K562 (cell line): ENCODE data around the gene RAPSN. TPM values are rescaled to one million over a fixed set of nuclear protein-coding genes. Genes with fewer than 3 reads are reported as not detected.
A peak's percentile ranks its signal among the peaks of the same experiment; 100 is the strongest.

Experiments
- ATF7 ChIP-seq: fragments of 450-650 bp; IDR thresholded peaks from 2 replicates; pipeline ENCODE4 v1.7.1; 2014; ENCODE audit warnings: mild to moderate bottlenecking, moderate library complexity
- BRF1 ChIP-seq: IDR thresholded peaks from 3 replicates; pipeline ENCODE4 v1.6.1; 2011; ENCODE audit warnings: borderline replicate concordance, mild to moderate bottlenecking; ENCODE audit not compliant: insufficient read length; ENCODE audit errors: extremely low read depth
- CXXC5 ChIP-seq: fragments of 250-450 bp; sonication (Bioruptor Pico); IDR thresholded peaks from 2 replicates; pipeline ENCODE4 v1.8.0; 2022; ENCODE audit warnings: inconsistent platforms, mild to moderate bottlenecking, moderate library complexity
- DDX20 ChIP-seq: fragments of 450-650 bp; IDR thresholded peaks from 2 replicates; pipeline ENCODE4 v1.6.1; 2016; ENCODE audit warnings: missing genetic modification characterization, low read depth, mild to moderate bottlenecking, missing compliant biosample characterization, moderate library complexity
- GTF2F1 ChIP-seq: IDR thresholded peaks from 2 replicates; pipeline ENCODE4 v1.6.1; 2011; ENCODE audit warnings: low read depth, low read length, improper control_type of control experiment
- MAZ ChIP-seq, 2 experiments: fragments of 450-650 bp in 1 of 2; sonication (generic) in 1 of 2; formaldehyde crosslinking; IDR thresholded peaks in 1 of 2; conservative IDR thresholded peaks in 1 of 2; 2 replicates each; pipeline versions ENCODE4 v1.4.0 to v1.5.0; 2020; ENCODE audit warnings: mild to moderate bottlenecking in 1 of 2, missing genetic modification reagents in 1 of 2
- MYC ChIP-seq, 2 experiments: fragments of 250-450 bp in 1 of 2; sonication (Bioruptor Pico) in 1 of 2; IDR thresholded peaks; 2 replicates each; pipeline versions ENCODE4 v1.5.1 to v1.6.1; 2012 to 2021; ENCODE audit warnings: low read depth in 2 of 2, borderline replicate concordance in 1 of 2, improper control_type of control experiment in 1 of 2, low read length in 1 of 2, mild to moderate bottlenecking in 1 of 2, moderate library complexity in 1 of 2
- POLR2A ChIP-seq: fragments of 450-650 bp; conservative IDR thresholded peaks from 2 replicates; pipeline ENCODE4 v1.6.1; 2016
- RBM15 ChIP-seq: fragments of 200-400 bp; formaldehyde crosslinking; IDR thresholded peaks from 2 replicates; pipeline ENCODE4 v1.6.1; 2018; ENCODE audit warnings: mild to moderate bottlenecking, low read length, moderate library complexity; ENCODE audit not compliant: insufficient read depth
- TBP ChIP-seq: optimal IDR thresholded peaks from 2 replicates; pipeline ENCODE3; 2011; ENCODE audit warnings: low read depth, low read length, improper control_type of control experiment
- TFE3 ChIP-seq: fragments of 450-650 bp; formaldehyde crosslinking; IDR thresholded peaks from 2 replicates; pipeline ENCODE4 v1.4.0; 2020; ENCODE audit warnings: mild to moderate bottlenecking, mixed read lengths
- TSC22D4 ChIP-seq: fragments of 450-650 bp; IDR thresholded peaks from 2 replicates; pipeline ENCODE4 v1.6.1; 2016; ENCODE audit warnings: missing genetic modification characterization, missing biosample characterization, control low read depth
- XRCC3 ChIP-seq: fragments of 450-650 bp; IDR thresholded peaks from 2 replicates; pipeline ENCODE4 v1.6.1; 2017; ENCODE audit warnings: mild to moderate bottlenecking, moderate library complexity
- ZNF140 ChIP-seq: fragments of 250-450 bp; sonication (Bioruptor Pico); IDR thresholded peaks from 2 replicates; pipeline ENCODE4 v1.8.0; 2021; ENCODE audit warnings: moderate library complexity, mild to moderate bottlenecking, inconsistent platforms
- ZNF217 ChIP-seq: sonication (generic); formaldehyde crosslinking; IDR thresholded peaks from 2 replicates; pipeline ENCODE4 v1.8.0; 2022; ENCODE audit warnings: mild to moderate bottlenecking, missing genetic modification reagents
- ZNF239 ChIP-seq: fragments of 250-450 bp; sonication (Bioruptor Pico); IDR thresholded peaks from 2 replicates; pipeline ENCODE4 v1.4.0; 2020; ENCODE audit warnings: mild to moderate bottlenecking
- ZNF586 ChIP-seq: fragments of 450-650 bp; formaldehyde crosslinking; conservative IDR thresholded peaks from 2 replicates; pipeline ENCODE4 v1.4.0; 2020; ENCODE audit warnings: mild to moderate bottlenecking, moderate library complexity
- ZNF76 ChIP-seq: fragments of 250-450 bp; sonication (Bioruptor Pico); IDR thresholded peaks from 2 replicates; pipeline ENCODE4 v1.4.0; 2020; ENCODE audit warnings: mild to moderate bottlenecking, moderate library complexity, borderline replicate concordance
- polyA plus RNA-seq, 8 experiments: library from polyadenylated mRNA; depleted of rRNA in 4 of 8; stranded (reverse) in 5 of 8; unstranded in 3 of 8; fragments of >200 nt; fragmentation: Nextera tagmentation in 2 of 8; fragmentation: Illumina TruSeq in 1 of 8; extraction: Ambion mirVana in 2 of 8; extraction: Trizol in 1 of 8; gene quantifications; 2 replicates each; pipeline versions ENCODE4 v1.2.1 to v1.2.3, GENCODE V29; 2011 to 2014; ENCODE audit warnings: inconsistent platforms in 1 of 8, missing spikeins in 1 of 8
- total RNA-seq, 7 experiments: library from RNA; depleted of rRNA in 6 of 7; stranded (reverse); fragments of >200 nt in 6 of 7; fragmentation: Illumina TruSeq in 2 of 7; extraction: Trizol in 2 of 7; gene quantifications; 2 replicates each; pipeline versions ENCODE4 v1.2.1 to v1.2.3, GENCODE V29; 2011 to 2021; ENCODE audit warnings: low replicate concordance in 1 of 7
- TF ChIP-seq, protein P1 (sequence below): fragments of 250-450 bp; sonication (Bioruptor Pico); IDR thresholded peaks from 2 replicates; pipeline ENCODE4 v1.8.0; 2022; ENCODE audit warnings: moderate library complexity, mild to moderate bottlenecking, inconsistent platforms

RAPSN gene
- total and polyA plus RNA-seq, 9 of the 15 experiments (the other 6 are each of a cell fraction or from before 2014, with no cell fraction given) = 0.06 to 0.11 TPM; not detected in 7

DNA sequence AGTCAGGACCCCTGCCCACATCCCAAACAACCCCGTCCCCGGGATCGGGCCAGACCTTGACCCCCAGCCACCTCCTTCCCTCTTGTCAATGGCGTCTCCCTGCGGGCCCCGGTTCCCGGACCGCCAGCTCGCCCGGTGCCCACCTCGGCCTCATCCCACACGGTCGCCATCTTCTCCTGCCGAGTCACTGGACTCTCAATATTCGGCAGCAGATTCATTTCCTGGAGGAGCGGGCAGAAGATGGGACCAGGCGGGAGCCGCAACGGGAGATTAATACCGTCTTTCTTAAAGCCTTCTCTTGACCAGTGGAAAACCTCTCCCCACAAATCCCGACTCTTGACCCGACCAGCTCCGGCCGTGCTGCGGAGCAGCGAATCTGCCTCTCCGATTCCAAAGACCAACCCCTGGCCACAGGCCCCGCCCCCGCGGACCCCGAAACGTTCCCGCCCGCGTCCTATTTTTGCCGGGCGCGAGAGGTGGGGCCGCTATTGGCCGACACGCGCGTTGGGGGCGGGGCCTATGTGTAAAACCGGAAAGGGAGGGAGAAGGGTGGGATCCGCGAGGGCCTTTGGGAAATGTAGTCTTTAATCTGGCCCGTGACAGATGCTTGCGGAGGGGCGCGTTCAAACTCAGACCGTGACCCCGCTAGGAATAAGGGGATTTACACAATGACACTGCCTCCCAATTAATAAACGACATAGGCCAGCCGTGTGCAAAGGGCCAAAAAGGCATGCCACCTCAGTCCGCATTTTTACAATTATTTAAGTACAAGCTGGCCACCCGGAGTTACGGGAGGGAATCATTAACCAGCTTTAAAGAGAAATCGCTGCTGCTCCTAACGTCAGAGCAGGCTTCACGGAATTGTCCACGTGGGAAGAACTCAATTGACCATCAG is 22.6 kb downstream of the RAPSN start, which contains the start of gene PSMC3 (continued):
- TF ChIP-seq XRCC3 (no peak), BRF1 (no peak), RBM15 (no peak), ZNF217 (no peak), ZNF76 (CRISPR knock-in tag) (no peak), MYC (IDR thresholded peaks at IDR 0.05; ENCODE audit: low read depth, low read length) (no peak; the same call in 1 of the 2 replicates), MYC (CRISPR knock-in tag; IDR thresholded peaks at IDR 0.05; ENCODE audit: borderline replicate concordance, low read depth) (0 out of 2 replicates have a peak, but pooled peaks have one; percentile 49), ZNF586 (CRISPR knock-in tag) (no peak), ZNF140 (CRISPR knock-in tag) (no peak), ATF7 (peak; percentile 74), TSC22D4 (tag) (no peak), TFE3 (CRISPR knock-in tag) (no peak), DDX20 (tag) (no peak), TBP (peak; percentile 94), CXXC5 (CRISPR knock-in tag) (peak; percentile 88), POLR2A (peak; percentile 96), GTF2F1 (no peak), ZNF239 (CRISPR knock-in tag) (no peak), MAZ (CRISPR knock-in tag; conservative IDR thresholded peaks at IDR 0.05 in 1 of 2, IDR thresholded peaks at IDR 0.05 in 1 of 2) (peak; percentile 61 to 88)
- TF ChIP-seq, protein P1, sequence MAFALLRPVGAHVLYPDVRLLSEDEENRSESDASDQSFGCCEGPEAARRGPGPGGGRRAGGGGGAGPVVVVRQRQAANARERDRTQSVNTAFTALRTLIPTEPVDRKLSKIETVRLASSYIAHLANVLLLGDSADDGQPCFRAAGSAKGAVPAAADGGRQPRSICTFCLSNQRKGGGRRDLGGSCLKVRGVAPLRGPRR (CRISPR knock-in tag) = 0 out of 2 replicates have a peak, but pooled peaks have one; percentile 34
